Astrocyte (in vitro differentiated cells and primary cell): Measurements from ENCODE around the gene DRICH1. TPM values are rescaled to one million over a fixed set of nuclear protein-coding genes. Genes with fewer than 3 reads are reported as not detected.
"Not testable (repeated sequence)": the region's sequence is repeated elsewhere in the genome, so short reads cannot be mapped to it uniquely, and the experiment has no call there.

Experiments
- DNase-seq: peaks from one replicate; pipeline ENCODE4 v3.0.0-alpha.2; 2010; ENCODE audit warnings: low read depth
- FAIRE-seq: peaks from 2 replicates; lab custom pipeline; 2011; peaks lifted over from hg19 to GRCh38; lab: Jason Lieb, UNC
- H2AFZ ChIP-seq: 2 replicates; pipeline ENCODE4 v1.6.0; 2012; ENCODE audit warnings: low read depth, low read length, inconsistent platforms
- H3K27ac ChIP-seq: 2 replicates; pipeline ENCODE4 v1.5.1; 2011; ENCODE audit warnings: low read depth, low read length, inconsistent platforms
- H3K27me3 ChIP-seq: 2 replicates; pipeline ENCODE4 v1.6.0; 2011; ENCODE audit warnings: low read length, inconsistent platforms; ENCODE audit not compliant: insufficient read depth
- H3K36me3 ChIP-seq: 2 replicates; pipeline ENCODE4 v1.5.1; 2011; ENCODE audit warnings: low read length, inconsistent platforms; ENCODE audit not compliant: insufficient read depth
- H3K4me1 ChIP-seq: 2 replicates; pipeline ENCODE4 v1.5.1; 2011; ENCODE audit warnings: low read length, inconsistent platforms; ENCODE audit not compliant: insufficient read depth
- H3K4me2 ChIP-seq: 2 replicates; pipeline ENCODE4 v1.6.0; 2012; ENCODE audit warnings: low read length, inconsistent platforms
- H3K4me3 ChIP-seq: 2 replicates; pipeline ENCODE4 v1.5.1; 2011; ENCODE audit warnings: low read depth, mild to moderate bottlenecking, low read length, inconsistent platforms; ENCODE audit not compliant: insufficient read depth
- H3K79me2 ChIP-seq: 2 replicates; pipeline ENCODE4 v1.6.0; 2012; ENCODE audit warnings: mild to moderate bottlenecking, low read length, inconsistent platforms; ENCODE audit not compliant: insufficient read depth
- H3K9ac ChIP-seq: 2 replicates; pipeline ENCODE4 v1.6.0; 2012; ENCODE audit warnings: mild to moderate bottlenecking, low read length, inconsistent platforms
- H3K9me3 ChIP-seq: 2 replicates; pipeline ENCODE4 v1.5.1; 2012; ENCODE audit warnings: low read depth, mild to moderate bottlenecking, low read length, inconsistent platforms; ENCODE audit not compliant: insufficient read depth
- H4K20me1 ChIP-seq: 2 replicates; pipeline ENCODE4 v1.6.0; 2012; ENCODE audit warnings: low read length, inconsistent platforms; ENCODE audit not compliant: insufficient read depth
- H3K27ac Mint-ChIP-seq: one replicate; pipeline ENCODE4 v1.8.0; 2021; ENCODE audit warnings: mild to moderate bottlenecking, mixed read lengths; ENCODE audit not compliant: unreplicated experiment
- H3K27me3 Mint-ChIP-seq: one replicate; pipeline ENCODE4 v1.8.0; 2021; ENCODE audit warnings: low read depth, mixed read lengths; ENCODE audit not compliant: unreplicated experiment
- H3K36me3 Mint-ChIP-seq: one replicate; pipeline ENCODE4 v1.8.0; 2021; ENCODE audit warnings: low read depth, mixed read lengths; ENCODE audit not compliant: unreplicated experiment
- H3K4me1 Mint-ChIP-seq: one replicate; pipeline ENCODE4 v1.8.0; 2021; ENCODE audit warnings: low read depth, mixed read lengths; ENCODE audit not compliant: unreplicated experiment
- H3K4me3 Mint-ChIP-seq: one replicate; pipeline ENCODE4 v1.8.0; 2021; ENCODE audit warnings: mild to moderate bottlenecking, moderate library complexity, mixed read lengths; ENCODE audit not compliant: unreplicated experiment
- H3K9me3 Mint-ChIP-seq: one replicate; pipeline ENCODE4 v1.8.0; 2021; ENCODE audit warnings: mild to moderate bottlenecking, mixed read lengths; ENCODE audit not compliant: unreplicated experiment
- EZH2 ChIP-seq: IDR thresholded peaks from 2 replicates; pipeline ENCODE4 v1.6.1; 2012; ENCODE audit warnings: mild to moderate bottlenecking, low read length, inconsistent platforms; ENCODE audit not compliant: insufficient read depth
- total RNA-seq: library from RNA; stranded (reverse); gene quantifications from 2 replicates; pipeline ENCODE4 v1.2.1, GENCODE V29; 2021
- TF ChIP-seq, protein P1 (sequence below): IDR thresholded peaks from 2 replicates; pipeline ENCODE4 v1.5.1; 2011; ENCODE audit warnings: low read depth, mild to moderate bottlenecking, inconsistent platforms, low read length, moderate library complexity; ENCODE audit not compliant: insufficient read depth

The DRICH1 gene
- total RNA-seq, 1 donor from 2014 or later, result not detected

- no peak for TF ChIP-seq EZH2
- TF ChIP-seq, protein P1, sequence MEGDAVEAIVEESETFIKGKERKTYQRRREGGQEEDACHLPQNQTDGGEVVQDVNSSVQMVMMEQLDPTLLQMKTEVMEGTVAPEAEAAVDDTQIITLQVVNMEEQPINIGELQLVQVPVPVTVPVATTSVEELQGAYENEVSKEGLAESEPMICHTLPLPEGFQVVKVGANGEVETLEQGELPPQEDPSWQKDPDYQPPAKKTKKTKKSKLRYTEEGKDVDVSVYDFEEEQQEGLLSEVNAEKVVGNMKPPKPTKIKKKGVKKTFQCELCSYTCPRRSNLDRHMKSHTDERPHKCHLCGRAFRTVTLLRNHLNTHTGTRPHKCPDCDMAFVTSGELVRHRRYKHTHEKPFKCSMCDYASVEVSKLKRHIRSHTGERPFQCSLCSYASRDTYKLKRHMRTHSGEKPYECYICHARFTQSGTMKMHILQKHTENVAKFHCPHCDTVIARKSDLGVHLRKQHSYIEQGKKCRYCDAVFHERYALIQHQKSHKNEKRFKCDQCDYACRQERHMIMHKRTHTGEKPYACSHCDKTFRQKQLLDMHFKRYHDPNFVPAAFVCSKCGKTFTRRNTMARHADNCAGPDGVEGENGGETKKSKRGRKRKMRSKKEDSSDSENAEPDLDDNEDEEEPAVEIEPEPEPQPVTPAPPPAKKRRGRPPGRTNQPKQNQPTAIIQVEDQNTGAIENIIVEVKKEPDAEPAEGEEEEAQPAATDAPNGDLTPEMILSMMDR, result no peak
- no peak overlapping the region for H3K9ac ChIP-seq
- no peaks in the 10 kb centered on the region for H4K20me1 ChIP-seq
- no peaks in the 10 kb centered on the region for H3K9me3 Mint-ChIP-seq
- no peak overlapping the region for H3K4me3 ChIP-seq
- H3K27me3 ChIP-seq, result no peaks in the 10 kb centered on the region
- H3K27ac Mint-ChIP-seq, result no peak overlapping the region
- no peak overlapping the region for H2AFZ ChIP-seq
- no peaks in the 10 kb centered on the region for H3K4me1 ChIP-seq
- H3K36me3 Mint-ChIP-seq, result no peaks in the 10 kb centered on the region
- H3K4me2 ChIP-seq, result no peak overlapping the region
- DNase-seq (no peak), FAIRE-seq (no peak)
- H3K79me2 ChIP-seq, result no peaks in the 10 kb centered on the region
- no peak overlapping the region for H3K4me3 Mint-ChIP-seq
- no peak overlapping the region for H3K27ac ChIP-seq
- H3K9me3 ChIP-seq, result no peaks in the 10 kb centered on the region
- H3K27me3 Mint-ChIP-seq, result peaks cover 22% of the 10 kb centered on the region
- H3K36me3 ChIP-seq, result no peaks in the 10 kb centered on the region
- peaks cover 6% of the 10 kb centered on the region for H3K4me1 Mint-ChIP-seq
These were observed 28.9 kb downstream of the DRICH1 start for GRCh38 chr22:23603266-23603665.

- no peak for TF ChIP-seq EZH2
- TF ChIP-seq, protein P1, result no peak
- H3K27me3 ChIP-seq, result peaks cover 1% of the 10 kb centered on the region
- no peak overlapping the region for H3K4me3 Mint-ChIP-seq
- FAIRE-seq (no peak), DNase-seq (no peak)
- H3K36me3 Mint-ChIP-seq, result no peaks in the 10 kb centered on the region
- H4K20me1 ChIP-seq, result no peaks in the 10 kb centered on the region
- H3K9me3 Mint-ChIP-seq, result no peaks in the 10 kb centered on the region
- H3K9me3 ChIP-seq, result no peaks in the 10 kb centered on the region
- H3K27ac ChIP-seq, result no peak overlapping the region
- no peak overlapping the region for H3K27ac Mint-ChIP-seq
- H3K4me1 ChIP-seq, result no peaks in the 10 kb centered on the region
- peaks cover 24% of the 10 kb centered on the region for H3K27me3 Mint-ChIP-seq
- no peak overlapping the region for H2AFZ ChIP-seq
- no peak overlapping the region for H3K4me3 ChIP-seq
- H3K4me2 ChIP-seq, result no peak overlapping the region
- H3K79me2 ChIP-seq, result no peaks in the 10 kb centered on the region
- H3K4me1 Mint-ChIP-seq, result peaks cover 9% of the 10 kb centered on the region
- H3K36me3 ChIP-seq, result no peaks in the 10 kb centered on the region
- no peak overlapping the region for H3K9ac ChIP-seq
These were observed 33.2 kb downstream of the DRICH1 start for GRCh38 chr22:23598805-23599518.

GRCh38 chr22:23597576-23598268 lies 34.4 kb downstream of the DRICH1 start:
- H3K27me3 Mint-ChIP-seq, result peaks cover 16% of the 10 kb centered on the region
- H3K4me3 ChIP-seq, H3K27me3 ChIP-seq, H2AFZ ChIP-seq, H3K36me3 ChIP-seq, H3K9me3 Mint-ChIP-seq, H3K4me3 Mint-ChIP-seq, H3K4me1 Mint-ChIP-seq, H3K27ac ChIP-seq, H3K9me3 ChIP-seq, H3K4me1 ChIP-seq, H3K9ac ChIP-seq, DNase-seq, H3K36me3 Mint-ChIP-seq, H3K79me2 ChIP-seq, H3K27ac Mint-ChIP-seq, H3K4me2 ChIP-seq, H4K20me1 ChIP-seq, FAIRE-seq: not testable (repeated sequence)

- not testable (repeated sequence) for H3K9ac ChIP-seq, H3K4me3 Mint-ChIP-seq, H4K20me1 ChIP-seq, H3K36me3 Mint-ChIP-seq, H3K4me2 ChIP-seq, H3K9me3 ChIP-seq, DNase-seq, FAIRE-seq, H3K27me3 ChIP-seq, H3K9me3 Mint-ChIP-seq, H2AFZ ChIP-seq, H3K27ac ChIP-seq, H3K4me1 ChIP-seq, H3K27ac Mint-ChIP-seq, H3K79me2 ChIP-seq, H3K4me1 Mint-ChIP-seq, H3K36me3 ChIP-seq, H3K4me3 ChIP-seq
- peaks cover 19% of the 10 kb centered on the region for H3K27me3 Mint-ChIP-seq
These were observed 36.2 kb downstream of the DRICH1 start for GRCh38 chr22:23595904-23596303.
